BLaER1 (cell line): ENCODE measurements around the gene ZNF701.
"Not testable (repeated sequence)": the region's sequence is repeated elsewhere in the genome, so short reads cannot be mapped to it uniquely, and the experiment has no call there.

ENCODE experiments used
- H3K27ac ChIP-seq: shearing (Covaris generic); formaldehyde crosslinking; 2 replicates; pipeline ENCODE4 v1.8.1; 2022
- H3K27me3 ChIP-seq: shearing (Covaris generic); formaldehyde crosslinking; 2 replicates; pipeline ENCODE4 v1.8.1; 2022
- H3K36me3 ChIP-seq: shearing (Covaris generic); formaldehyde crosslinking; 2 replicates; pipeline ENCODE4 v1.8.1; 2022
- H3K4me1 ChIP-seq: shearing (Covaris generic); formaldehyde crosslinking; 2 replicates; pipeline ENCODE4 v1.8.1; 2022
- H3K4me2 ChIP-seq: shearing (Covaris generic); formaldehyde crosslinking; 2 replicates; pipeline ENCODE4 v1.8.1; 2022
- H3K4me3 ChIP-seq: shearing (Covaris generic); formaldehyde crosslinking; 2 replicates; pipeline ENCODE4 v1.8.1; 2022
- H3K9ac ChIP-seq: shearing (Covaris generic); formaldehyde crosslinking; 2 replicates; pipeline ENCODE4 v1.8.1; 2022
- H3K9me3 ChIP-seq: shearing (Covaris generic); formaldehyde crosslinking; 2 replicates; pipeline ENCODE4 v1.8.1; 2022
- H4K20me1 ChIP-seq: shearing (Covaris generic); formaldehyde crosslinking; 2 replicates; pipeline ENCODE4 v1.8.1; 2022
- Cebpa-rat ChIP-seq: shearing (Covaris generic); IDR thresholded peaks from 2 replicates; pipeline ENCODE4 v1.8.1; 2022

ZNF701 gene

GRCh38 chr19:52601025-52601973 is 31.2 kb downstream of the ZNF701 start:
- TF ChIP-seq Cebpa-rat: no peak

GRCh38 chr19:52601974-52602366 is 31.9 kb downstream of the ZNF701 start:
- Histone ChIP-seq H3K4me2 (peak overlapping the region; percentile 88), H3K36me3 (peaks cover 60% of the 10 kb centered on the region), H3K4me3 (peak overlapping the region; percentile 86), H3K9me3 (peaks cover 35% of the 10 kb centered on the region), H3K4me1 (peaks cover 22% of the 10 kb centered on the region), H3K27ac (peak overlapping the region; percentile 82), H3K9ac (peak overlapping the region; percentile 89)
- not testable (repeated sequence) for H3K27me3 ChIP-seq, H4K20me1 ChIP-seq

More at GRCh38 chr19:52601025-52601973, 31.2 kb downstream of the ZNF701 start:
- H3K27ac ChIP-seq: peak overlapping the region; percentile 82
- H3K4me3 ChIP-seq: peak overlapping the region; percentile 86
- H3K4me1 ChIP-seq: peaks cover 22% of the 10 kb centered on the region
- H4K20me1 ChIP-seq: peaks cover 9% of the 10 kb centered on the region; the same call in 1 of the 2 replicates
- peak overlapping the region; percentile 89 for H3K9ac ChIP-seq
- peak overlapping the region; percentile 88 for H3K4me2 ChIP-seq
- H3K9me3 ChIP-seq: peaks cover 35% of the 10 kb centered on the region
- peaks cover 61% of the 10 kb centered on the region for H3K36me3 ChIP-seq
- H3K27me3 ChIP-seq: no peaks in the 10 kb centered on the region

- TF ChIP-seq Cebpa-rat: no peak
- peaks cover 59% of the 10 kb centered on the region for H3K36me3 ChIP-seq
- H4K20me1 ChIP-seq: peaks cover 9% of the 10 kb centered on the region; the same call in 1 of the 2 replicates
- H3K27ac ChIP-seq: no peak overlapping the region
- H3K27me3 ChIP-seq: no peaks in the 10 kb centered on the region
- peaks cover 22% of the 10 kb centered on the region for H3K4me1 ChIP-seq
- no peak overlapping the region for H3K4me3 ChIP-seq
- no peak overlapping the region for H3K4me2 ChIP-seq
- peaks cover 37% of the 10 kb centered on the region for H3K9me3 ChIP-seq
- no peak overlapping the region for H3K9ac ChIP-seq
Measured at GRCh38 chr19:52602941-52603340, 32.9 kb downstream of the ZNF701 start.

GRCh38 chr19:52603558-52604207 is 33.6 kb downstream of the ZNF701 start:
- Histone ChIP-seq H3K9ac (no peak overlapping the region), H3K36me3 (peaks cover 59% of the 10 kb centered on the region), H3K27ac (no peak overlapping the region), H3K4me2 (no peak overlapping the region), H3K9me3 (peaks cover 41% of the 10 kb centered on the region), H3K27me3 (no peaks in the 10 kb centered on the region), H3K4me3 (no peak overlapping the region), H3K4me1 (peaks cover 22% of the 10 kb centered on the region), H4K20me1 (peaks cover 9% of the 10 kb centered on the region; the same call in 1 of the 2 replicates)
- TF ChIP-seq Cebpa-rat: no peak

GRCh38 chr19:52613299-52613906 is 43.3 kb downstream of the ZNF701 start:
- Histone ChIP-seq H3K36me3 (peaks cover 100% of the 10 kb centered on the region), H4K20me1 (no peaks in the 10 kb centered on the region), H3K4me3 (peak overlapping the region; percentile 36; the same call in 1 of the 2 replicates), H3K9me3 (peaks cover 100% of the 10 kb centered on the region), H3K27ac (no peak overlapping the region), H3K9ac (no peak overlapping the region), H3K4me2 (no peak overlapping the region), H3K4me1 (no peaks in the 10 kb centered on the region), H3K27me3 (no peaks in the 10 kb centered on the region)
- no peak for TF ChIP-seq Cebpa-rat

- Histone ChIP-seq H3K9ac (no peak overlapping the region), H3K36me3 (peaks cover 99% of the 10 kb centered on the region), H3K27ac (no peak overlapping the region), H3K4me2 (no peak overlapping the region), H3K9me3 (peaks cover 34% of the 10 kb centered on the region), H3K4me3 (no peak overlapping the region), H3K4me1 (no peaks in the 10 kb centered on the region), H4K20me1 (peaks cover 24% of the 10 kb centered on the region; the same call in 1 of the 2 replicates), H3K27me3 (no peaks in the 10 kb centered on the region)
- TF ChIP-seq Cebpa-rat: no peak
Measured at GRCh38 chr19:52621376-52621775, 51.3 kb downstream of the ZNF701 start.

GRCh38 chr19:52622261-52622660 is 52.2 kb downstream of the ZNF701 start:
- H4K20me1 ChIP-seq: peaks cover 24% of the 10 kb centered on the region; the same call in 1 of the 2 replicates
- H3K4me2 ChIP-seq: no peak overlapping the region
- peaks cover 33% of the 10 kb centered on the region for H3K9me3 ChIP-seq
- no peak overlapping the region for H3K4me3 ChIP-seq
- TF ChIP-seq Cebpa-rat: no peak
- no peaks in the 10 kb centered on the region for H3K4me1 ChIP-seq
- no peak overlapping the region for H3K27ac ChIP-seq
- H3K36me3 ChIP-seq: peaks cover 99% of the 10 kb centered on the region
- H3K9ac ChIP-seq: no peak overlapping the region
- no peaks in the 10 kb centered on the region for H3K27me3 ChIP-seq

- H4K20me1 ChIP-seq: peaks cover 8% of the 10 kb centered on the region; the same call in 1 of the 2 replicates
Measured at GRCh38 chr19:52626915-52627314, 56.8 kb downstream of the ZNF701 start.

GRCh38 chr19:52627441-52627840 is 57.4 kb downstream of the ZNF701 start:
- H3K4me3 ChIP-seq, H3K4me2 ChIP-seq, H3K4me1 ChIP-seq, H3K9ac ChIP-seq, H4K20me1 ChIP-seq, H3K27me3 ChIP-seq, H3K27ac ChIP-seq: not testable (repeated sequence)
- H3K9me3 ChIP-seq: peaks cover 23% of the 10 kb centered on the region
- peaks cover 79% of the 10 kb centered on the region for H3K36me3 ChIP-seq

More at GRCh38 chr19:52626915-52627314, 56.8 kb downstream of the ZNF701 start:
- H3K4me3 ChIP-seq: no peak overlapping the region
- H3K9me3 ChIP-seq: peaks cover 23% of the 10 kb centered on the region
- H3K27me3 ChIP-seq: no peaks in the 10 kb centered on the region
- peaks cover 84% of the 10 kb centered on the region for H3K36me3 ChIP-seq
- TF ChIP-seq Cebpa-rat: no peak
- H3K9ac ChIP-seq: no peak overlapping the region
- H3K4me2 ChIP-seq: no peak overlapping the region
- H3K27ac ChIP-seq: no peak overlapping the region
- no peaks in the 10 kb centered on the region for H3K4me1 ChIP-seq
